Stimulated activated CD4-positive, alpha-beta T cell treated with anti-CD3 and anti-CD28 coated beads, Interleukin-1b, Interleukin-23, amount 100 ng/mL, for 48 hours (primary cell): ENCODE measurements around the gene ZSCAN26.

Source experiments
- DNase-seq: peaks from one replicate; pipeline ENCODE4 v3.0.0-alpha.2; 2020

Gene ZSCAN26

DNA sequence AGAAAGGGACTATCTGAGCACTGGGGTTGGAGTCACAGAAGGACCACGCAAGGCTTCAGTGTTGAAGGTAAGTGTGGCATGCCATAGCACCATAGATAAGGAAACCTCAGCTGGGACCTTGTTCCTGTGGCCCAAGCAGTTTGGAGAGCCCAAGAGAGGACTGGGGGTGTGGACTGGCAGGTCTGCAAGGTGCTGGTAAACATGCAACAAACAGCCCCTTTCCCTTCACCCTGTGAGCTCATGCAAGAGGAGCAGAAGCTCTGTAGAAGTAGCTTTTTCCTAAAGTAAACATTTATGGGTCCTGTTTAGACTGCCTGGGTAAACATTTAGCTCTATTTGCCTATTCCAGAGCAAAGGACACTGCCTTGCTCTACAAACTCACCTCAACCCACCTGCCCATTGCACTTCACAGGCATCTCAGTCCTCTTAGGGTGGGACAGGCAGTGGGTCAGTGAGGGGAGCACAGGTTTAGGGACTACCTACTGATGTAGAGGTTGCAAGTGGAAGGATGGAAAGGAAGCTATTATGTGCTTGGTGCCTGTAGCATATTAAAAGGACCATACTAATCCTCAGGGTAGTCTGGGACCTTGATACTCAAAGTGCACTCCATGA lies 57.0 kb downstream of the ZSCAN26 start:
- DNase-seq: no peak

GRCh38 chr6:28326371-28326948 lies 59.5 kb downstream of the ZSCAN26 start:
- no peak for DNase-seq
